Head of caudate nucleus (tissue), 42 donors: ENCODE results near the gene C17orf67.
"Not testable (repeated sequence)": the region's sequence is repeated elsewhere in the genome, so short reads cannot be mapped to it uniquely, and the experiment has no call there.

Experiments
- DNase-seq, 42 donors: peaks; one replicate each; pipeline versions ENCODE4 v3.0.0 to v3.0.0-alpha.2; 2020 to 2021; ENCODE audit warnings: mixed read lengths in 7 of 42
- intact Hi-C: fragments of 100-400 bp; cut with DNase I; formaldehyde crosslinking; loops from one replicate; pipeline ENCODE4 v1.15.0; 2022

Gene C17orf67

GRCh38 chr17:56782338-56782737 lies 51.4 kb downstream of the C17orf67 start:
- no peak for DNase-seq
- intact Hi-C loops = no loop called here

DNA sequence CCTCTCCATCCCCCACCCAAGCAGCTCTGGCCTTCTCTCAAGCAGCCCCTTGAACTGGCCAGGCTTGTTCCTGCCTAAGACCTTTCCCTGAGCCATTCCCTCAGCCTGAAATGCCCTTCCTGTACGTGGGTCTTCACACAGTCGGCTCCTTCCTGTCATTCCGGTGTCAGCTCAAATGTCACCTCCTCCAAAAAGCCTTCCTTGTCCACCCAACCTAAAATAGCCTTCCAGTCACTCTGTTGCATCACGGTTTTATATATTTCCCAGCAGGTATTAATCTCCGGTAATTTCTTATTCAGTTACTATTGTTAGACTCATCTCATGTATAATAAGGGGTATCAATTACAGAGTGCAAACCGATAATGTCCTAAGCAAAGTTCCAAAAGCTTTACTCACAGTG lies 51.8 kb downstream of the C17orf67 start:
- intact Hi-C loops = no loop called here
- DNase-seq = no peak

DNA sequence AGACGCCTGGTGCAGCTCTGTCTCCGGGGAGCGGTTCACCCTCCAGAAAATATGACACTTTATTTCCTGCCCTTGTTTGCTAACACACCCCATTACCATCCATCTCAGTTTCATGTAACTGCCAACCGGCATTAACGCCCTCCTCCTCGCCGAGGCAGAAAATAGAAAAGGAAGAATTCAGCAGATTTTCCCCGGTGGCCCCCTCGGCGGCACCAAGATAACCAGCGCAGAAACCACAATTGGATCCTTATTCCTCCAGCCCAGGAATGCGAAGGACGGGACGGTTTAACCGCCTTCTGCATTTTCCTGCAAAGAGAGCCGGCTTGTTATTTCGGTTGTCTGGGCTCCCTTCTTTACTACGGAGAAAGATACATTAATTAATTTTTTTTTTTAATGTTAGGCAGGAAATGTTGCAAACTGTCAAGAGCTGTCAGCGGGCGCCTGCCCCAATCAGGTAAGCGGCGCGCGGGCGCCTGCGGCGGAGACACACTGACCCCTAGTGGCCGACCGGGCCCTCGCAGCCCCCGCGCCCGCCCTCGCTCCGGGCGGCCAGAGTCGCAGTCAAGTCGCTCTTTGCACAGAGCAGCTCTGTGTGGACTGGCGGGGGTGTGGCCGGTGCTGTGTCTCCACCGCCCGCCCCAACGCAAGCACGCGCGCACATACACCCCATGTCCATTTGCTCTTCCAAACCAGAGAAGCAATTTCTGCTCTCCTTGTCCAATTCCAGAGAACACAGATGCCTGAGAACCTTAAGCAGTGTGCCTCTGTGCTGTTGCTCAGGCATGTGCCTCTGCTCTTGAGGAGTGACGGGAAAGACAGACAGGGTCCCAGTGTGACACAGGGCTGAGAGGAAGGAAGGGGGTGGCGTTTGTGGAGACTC lies 53.6 kb downstream of the C17orf67 start:
- intact Hi-C loops = no loop called here
- DNase-seq = peak; percentile 35 to 92 (median 83)

DNA sequence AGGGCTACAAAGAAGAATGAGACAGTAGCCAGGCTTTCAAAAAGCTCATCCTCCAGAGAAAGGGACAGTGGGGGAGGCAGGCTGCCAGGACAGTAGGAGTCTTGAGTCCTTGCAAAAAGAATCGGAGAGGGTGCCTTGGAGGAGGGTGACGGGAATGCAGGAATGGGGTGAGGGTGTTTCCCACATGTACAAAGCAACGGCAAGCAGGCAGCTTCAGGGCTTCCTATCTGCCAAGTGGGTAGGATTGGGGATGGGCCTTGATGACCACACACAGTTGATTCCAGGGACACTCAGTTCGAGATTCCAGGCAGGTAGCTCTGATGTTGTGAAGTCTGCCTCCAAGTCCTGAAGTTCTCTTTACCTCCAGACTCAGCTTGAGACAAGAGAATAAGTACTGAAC lies 54.4 kb downstream of the C17orf67 start:
- intact Hi-C loops = no loop called here
- DNase-seq = no peak

- no peak for DNase-seq
- intact Hi-C loops = no loop called here
These were observed 54.8 kb downstream of the C17orf67 start for GRCh38 chr17:56778898-56779297.

GRCh38 chr17:56777859-56778258 lies 55.9 kb downstream of the C17orf67 start:
- intact Hi-C loops = no loop called here
- no peak for DNase-seq

- no peak for DNase-seq
- intact Hi-C loops = no loop called here
These were observed 59.1 kb downstream of the C17orf67 start for GRCh38 chr17:56774650-56775049.

DNA sequence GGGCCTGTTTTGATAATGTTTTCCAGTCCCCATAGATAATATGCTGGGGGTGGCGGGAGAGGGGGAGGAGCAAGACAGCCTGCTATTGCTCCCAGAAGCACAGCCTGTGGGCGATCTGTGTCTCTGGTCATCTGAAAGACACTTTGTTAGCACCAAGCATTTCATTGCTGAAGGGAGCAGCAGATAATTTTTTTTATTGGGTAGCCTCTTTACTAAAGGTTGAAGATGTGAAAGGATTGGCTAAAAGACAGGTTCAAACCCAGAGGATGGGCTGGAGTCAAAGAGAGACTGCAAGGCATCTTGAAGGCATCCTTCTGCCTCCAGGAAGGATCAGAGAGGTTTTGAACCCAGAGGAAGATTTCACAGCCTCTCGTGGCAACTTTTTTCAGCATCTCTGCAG lies 60.6 kb downstream of the C17orf67 start:
- intact Hi-C loops = no loop called here
- no peak for DNase-seq

GRCh38 chr17:56772442-56772841 lies 61.3 kb downstream of the C17orf67 start:
- DNase-seq = no peak
- intact Hi-C loops = no loop called here

DNA sequence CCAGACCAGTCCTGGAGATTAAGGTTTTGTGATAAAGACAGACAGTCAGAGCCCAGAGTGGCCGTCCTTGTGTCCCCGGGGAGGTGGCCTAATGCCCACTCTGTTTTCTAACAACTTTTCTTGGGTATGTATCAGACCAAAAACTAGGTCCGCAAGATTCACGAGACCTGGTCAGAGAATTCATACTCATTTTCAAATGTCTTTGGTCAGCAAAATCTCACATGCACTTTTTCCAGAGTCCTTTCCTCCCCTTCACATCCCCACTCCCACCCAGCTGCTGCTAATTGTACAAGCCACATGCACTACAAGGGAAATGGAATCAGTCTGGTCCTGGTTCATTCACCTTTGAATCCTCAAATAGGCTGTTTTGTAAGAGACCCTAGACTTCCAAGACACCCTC lies 61.7 kb downstream of the C17orf67 start:
- intact Hi-C loops = no loop called here
- no peak for DNase-seq

- intact Hi-C loops = no loop called here
- no peak for DNase-seq
These were observed 62.2 kb downstream of the C17orf67 start for GRCh38 chr17:56771563-56771962.

- intact Hi-C loops = no loop called here
- no peak for DNase-seq
These were observed 63.3 kb downstream of the C17orf67 start for GRCh38 chr17:56770427-56770826.

DNA sequence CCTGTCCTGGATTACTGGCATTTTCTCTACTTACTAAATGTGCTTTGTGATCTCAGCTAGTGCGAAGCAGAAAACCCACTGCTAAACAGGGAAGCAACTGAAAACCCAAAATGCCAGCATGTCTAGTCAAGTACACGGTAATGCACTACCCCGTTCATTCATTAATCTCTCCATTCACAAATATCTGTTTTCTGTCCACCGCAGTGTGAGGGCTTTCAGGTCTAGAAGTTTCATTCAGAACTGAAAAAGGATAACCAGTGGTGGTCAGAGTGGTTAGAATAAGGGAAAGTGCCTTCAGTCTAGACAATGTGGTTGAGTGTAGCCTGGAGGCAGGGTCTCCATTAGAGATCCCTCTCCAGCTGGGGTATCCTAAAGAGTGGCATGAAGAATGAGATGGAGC lies 68.3 kb downstream of the C17orf67 start:
- no peak for DNase-seq
- intact Hi-C loops = no loop called here

- intact Hi-C loops = no loop called here
- DNase-seq = no peak
These were observed 70.7 kb downstream of the C17orf67 start for GRCh38 chr17:56762988-56763387.

DNA sequence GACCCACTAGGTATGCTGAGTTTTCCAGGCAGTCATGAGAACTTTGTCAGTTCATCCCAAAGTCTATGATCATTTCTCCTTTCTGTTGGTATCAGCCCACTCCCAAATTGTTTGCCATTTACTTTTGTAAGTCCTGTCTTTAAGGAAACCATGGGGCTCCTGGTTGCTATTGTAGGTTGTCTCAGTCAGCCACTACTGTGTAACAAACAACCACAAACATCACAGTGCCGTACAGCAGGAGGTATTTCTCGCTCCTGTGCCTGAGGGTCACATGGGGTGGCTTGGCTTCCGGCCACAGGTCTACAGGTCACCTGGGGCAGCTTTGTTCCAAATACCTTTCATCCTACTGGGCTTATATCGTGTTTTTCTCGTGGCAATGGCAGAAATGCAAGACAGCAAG lies 71.6 kb downstream of the C17orf67 start:
- intact Hi-C loops = no loop called here

DNA sequence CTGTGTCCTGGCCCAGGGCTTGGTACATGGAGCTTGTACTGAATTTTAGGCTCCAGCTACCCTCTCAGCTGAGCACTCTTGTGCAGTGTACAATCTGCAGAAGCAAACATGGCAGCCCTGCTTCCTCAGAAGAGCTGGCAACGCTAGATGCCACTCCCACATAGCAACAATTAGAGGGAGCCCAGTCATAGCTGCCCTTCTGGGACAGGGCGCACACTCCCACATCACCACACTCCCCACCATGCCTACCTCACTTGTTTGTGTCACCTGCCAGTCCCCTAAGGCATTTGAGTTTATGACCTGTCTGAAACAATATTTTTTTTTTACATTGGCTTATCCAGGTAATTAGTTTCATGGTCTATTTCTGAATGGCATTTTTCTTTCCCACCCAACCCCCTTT lies 72.3 kb downstream of the C17orf67 start:
- intact Hi-C loops = no loop called here
- DNase-seq = no peak

More for the DNA sequence above, 71.6 kb downstream of the C17orf67 start:
- DNase-seq = no peak

DNA sequence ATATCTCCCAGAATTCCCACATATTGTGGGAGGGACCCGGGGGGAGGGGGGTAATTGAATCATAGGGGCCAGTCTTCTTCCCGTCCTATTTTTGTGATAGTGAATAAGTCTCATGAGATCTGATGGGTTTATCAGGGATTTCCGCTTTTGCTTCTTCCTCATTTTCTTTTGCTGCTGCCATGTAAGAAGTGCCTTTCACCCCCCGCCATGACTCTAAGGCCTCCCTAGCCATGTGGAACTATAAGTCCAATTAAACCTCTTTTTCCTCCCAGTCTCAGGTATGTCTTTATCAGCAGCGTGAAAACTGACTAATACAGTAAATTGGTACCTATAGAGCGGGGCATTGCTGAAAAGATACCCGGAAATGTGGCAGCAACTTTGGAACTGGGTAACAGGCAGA lies 76.1 kb downstream of the C17orf67 start:
- DNase-seq, intact Hi-C loops: not testable (repeated sequence)

DNA sequence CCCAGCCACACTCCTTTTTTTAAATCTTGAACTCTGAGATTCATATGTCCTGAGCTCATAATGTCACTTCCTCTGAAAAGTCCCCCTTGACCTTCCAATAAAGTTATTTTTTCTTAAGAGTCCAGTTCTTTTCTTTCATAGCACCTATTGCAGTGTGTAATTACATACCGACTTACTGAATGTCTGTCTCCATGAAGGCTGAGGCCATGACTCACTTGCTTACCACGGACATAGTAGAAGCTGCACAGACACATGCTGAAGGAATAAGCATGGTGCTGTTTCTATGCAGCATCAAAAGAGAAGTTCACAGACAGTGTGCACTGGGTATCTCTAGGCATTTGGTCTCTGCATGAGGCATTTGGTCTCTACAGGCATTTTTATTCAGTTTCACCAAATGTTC lies 77.2 kb downstream of the C17orf67 start:
- no peak for DNase-seq
- intact Hi-C loops = no loop called here

- intact Hi-C loops = no loop called here
These were observed 78.4 kb downstream of the C17orf67 start for GRCh38 chr17:56755310-56755709.

DNA sequence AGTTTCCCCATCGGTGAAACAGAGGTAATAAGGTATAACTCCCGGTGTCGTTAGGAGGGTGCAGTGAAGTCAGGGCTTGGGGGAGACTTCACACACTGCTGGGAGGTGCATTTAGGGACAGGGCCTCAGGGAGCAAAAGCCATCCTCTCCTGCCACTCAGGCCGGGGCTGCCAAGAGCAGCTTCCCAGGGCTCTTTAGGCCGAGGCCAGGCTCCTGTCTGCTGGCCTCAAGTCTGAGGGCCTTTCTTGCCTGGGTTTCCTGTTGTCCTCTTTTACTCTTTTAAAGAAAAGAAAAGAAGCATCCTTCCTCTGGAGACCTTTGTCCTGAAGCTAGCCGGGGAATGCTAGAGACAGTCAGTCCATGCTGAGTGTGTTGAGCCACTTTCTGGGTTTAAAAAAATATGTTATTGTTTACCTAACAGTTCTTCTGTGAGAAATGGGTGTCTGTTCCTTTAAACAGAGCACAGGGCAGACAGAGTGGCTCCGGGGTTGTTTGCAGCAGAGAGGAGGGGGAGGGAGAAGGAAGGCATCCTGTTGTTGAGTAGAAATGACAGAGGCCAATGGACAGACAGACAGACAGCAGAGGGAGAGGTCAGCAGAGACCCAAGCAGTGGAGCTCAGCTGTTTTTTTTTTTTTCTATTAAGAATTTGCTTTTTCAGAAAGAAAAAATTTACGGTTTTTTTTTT lies 79.1 kb downstream of the C17orf67 start:
- intact Hi-C loops = no loop called here
- no peak for DNase-seq

More at GRCh38 chr17:56755310-56755709, 78.4 kb downstream of the C17orf67 start:
- no peak for DNase-seq
